HCT116 (cell line): ENCODE results near the gene CCDC9. TPM values are rescaled to one million over a fixed set of nuclear protein-coding genes. Genes with fewer than 3 reads are reported as not detected.

ENCODE experiments used
- ATAC-seq: fragments of 200-7000 bp; cut with Tn5 transposase; 2 replicates; pipeline ENCODE4 v1.9.1; 2020; ENCODE audit warnings: mild to moderate bottlenecking, moderate library complexity
- Bru-seq: library from RNA; stranded (reverse); fragments of 400-500 nt; gene quantifications from one replicate; lab custom pipeline; 2021; lab: Mats Ljungman, UMichigan
- BruChase-seq, 2 experiments: library from RNA; stranded (reverse); fragments of 400-500 nt; gene quantifications; one replicate each; lab custom pipeline; 2021; lab: Mats Ljungman, UMichigan
- BruUV-seq: library from RNA; stranded (reverse); fragments of 400-500 nt; replicated peaks from 2 replicates; lab custom pipeline; 2021; lab: Mats Ljungman, UMichigan
- CTCF ChIA-PET: fragments of 300-600 bp; sonication (Branson Sonifier 250); formaldehyde crosslinking; loops from one replicate; lab custom pipeline; 2021; ENCODE audit warnings: antibody characterized with exemption; lab: Charles Lee
- POLR2A ChIA-PET: fragments of 300-600, 350-600 bp; sonication (Branson Sonifier 250); formaldehyde crosslinking; loops from one replicate; lab custom pipeline; 2021; ENCODE audit warnings: antibody characterized with exemption; lab: Charles Lee
- RAD21 ChIA-PET, 2 experiments: fragments of 300-600 bp; sonication (Branson Sonifier 250); formaldehyde crosslinking; loops; one replicate each; lab custom pipeline; 2023; ENCODE audit warnings: low total read pairs in 2 of 2; ENCODE audit not compliant: uncharacterized antibody in 2 of 2, unreplicated experiment in 2 of 2, low non-redundant PET in 1 of 2; lab: Charles Lee
- DNase-seq: peaks from one replicate; pipeline ENCODE4 v3.0.0-alpha.2; 2010; ENCODE audit warnings: low read depth, low spot score
- H2AFZ ChIP-seq: fragments of 200-600 bp; shearing (Covaris generic), sonication (generic); 2 replicates; pipeline ENCODE4 v1.6.1; 2017; ENCODE audit warnings: low read depth, mixed run types, mixed read lengths, antibody characterized with exemption, low read length; ENCODE audit not compliant: poor library complexity, severe bottlenecking
- H3K27ac ChIP-seq: 2 replicates; pipeline ENCODE4 v1.5.1; 2012; ENCODE audit warnings: low read depth, low read length
- H3K27me3 ChIP-seq: fragments of 200-600 bp; sonication (generic); 2 replicates; pipeline ENCODE4 v1.6.1; 2016; ENCODE audit warnings: mixed run types, low read length, mixed read lengths; ENCODE audit not compliant: insufficient read depth
- H3K36me3 ChIP-seq, 2 experiments: fragments of 200-500 bp in 1 of 2; fragments of 200-600 bp in 1 of 2; sonication (Bioruptor generic) in 1 of 2; sonication (generic) in 1 of 2; 2 replicates each; pipeline versions ENCODE4 v1.5.1 to v1.6.1; 2014 to 2016; ENCODE audit warnings: low read length in 2 of 2, inconsistent platforms in 1 of 2, mixed read lengths in 1 of 2, mixed run types in 1 of 2; ENCODE audit not compliant: insufficient read depth in 2 of 2, control insufficient read depth in 1 of 2
- H3K4me1 ChIP-seq, 2 experiments: fragments of 200-600 bp in 1 of 2; sonication (generic) in 1 of 2; 2 replicates each; pipeline versions ENCODE4 v1.5.1 to v1.6.1; 2012 to 2017; ENCODE audit warnings: low read length in 2 of 2, inconsistent platforms in 1 of 2, mild to moderate bottlenecking in 1 of 2, mixed read lengths in 1 of 2, mixed run types in 1 of 2, moderate library complexity in 1 of 2; ENCODE audit not compliant: insufficient read depth in 2 of 2, control insufficient read depth in 1 of 2
- H3K4me2 ChIP-seq: fragments of 200-600 bp; sonication (generic); 2 replicates; pipeline ENCODE4 v1.6.1; 2017; ENCODE audit warnings: mixed run types, low read length, mixed read lengths
- H3K4me3 ChIP-seq, 2 experiments: fragments of 200-600 bp in 1 of 2; sonication (generic) in 1 of 2; replicated peaks in 1 of 2; 2 replicates each; pipeline ENCODE4 v1.5.1; 2011 to 2016; ENCODE audit warnings: low read length in 2 of 2, control low read depth in 1 of 2, low read depth in 1 of 2, mild to moderate bottlenecking in 1 of 2, mixed read lengths in 1 of 2, mixed run types in 1 of 2
- H3K79me2 ChIP-seq: fragments of 200-600 bp; sonication (generic); 2 replicates; pipeline ENCODE4 v1.6.1; 2017; ENCODE audit warnings: mild to moderate bottlenecking, mixed run types, low read length, moderate library complexity, mixed read lengths; ENCODE audit not compliant: insufficient read depth
- H3K9ac ChIP-seq: fragments of 200-600 bp; sonication (generic); 2 replicates; pipeline ENCODE4 v1.6.1; 2016; ENCODE audit warnings: low read length, mixed read lengths
- H3K9me2 ChIP-seq: fragments of 200-600 bp; sonication (generic), shearing (Covaris generic); 2 replicates; pipeline ENCODE4 v1.6.1; 2017; ENCODE audit warnings: mixed run types, mild to moderate bottlenecking, moderate library complexity; ENCODE audit not compliant: insufficient read depth
- H3K9me3 ChIP-seq, 2 experiments: fragments of 200-500 bp in 1 of 2; fragments of 200-600 bp in 1 of 2; sonication (Bioruptor generic) in 1 of 2; sonication (generic) in 1 of 2; 2 replicates each; pipeline ENCODE4 v1.6.1; 2014 to 2017; ENCODE audit warnings: low read length in 2 of 2, mixed read lengths in 2 of 2, inconsistent platforms in 1 of 2, low read depth in 1 of 2, mild to moderate bottlenecking in 1 of 2, mixed run types in 1 of 2, moderate library complexity in 1 of 2; ENCODE audit not compliant: control insufficient read depth in 1 of 2, insufficient read depth in 1 of 2
- H4K20me1 ChIP-seq: fragments of 200-600 bp; sonication (generic), shearing (Covaris generic); 2 replicates; pipeline ENCODE4 v1.6.1; 2017; ENCODE audit warnings: mixed run types, mild to moderate bottlenecking, moderate library complexity; ENCODE audit not compliant: insufficient read depth
- ATF3 ChIP-seq: IDR thresholded peaks from 2 replicates; pipeline ENCODE4 v1.6.1; 2012
- CBX3 ChIP-seq: IDR thresholded peaks from 2 replicates; pipeline ENCODE4 v1.6.1; 2012; ENCODE audit warnings: low read depth
- CEBPB ChIP-seq: IDR thresholded peaks from 2 replicates; pipeline ENCODE4 v1.6.1; 2012; ENCODE audit warnings: low read depth
- MAX ChIP-seq: IDR thresholded peaks from 2 replicates; pipeline ENCODE4 v1.6.1; 2012
- POLR2A ChIP-seq: IDR thresholded peaks from 2 replicates; pipeline ENCODE4 v1.7.0; 2011; ENCODE audit warnings: borderline replicate concordance; ENCODE audit not compliant: insufficient read depth, insufficient read length; ENCODE audit errors: extremely low read depth
- POLR2AphosphoS5 ChIP-seq: IDR thresholded peaks from 2 replicates; pipeline ENCODE4 v1.6.1; 2011; ENCODE audit warnings: mild to moderate bottlenecking, low read depth, low read length, moderate library complexity
- SP1 ChIP-seq: IDR thresholded peaks from 2 replicates; pipeline ENCODE4 v1.6.1; 2012; ENCODE audit warnings: low read depth
- YY1 ChIP-seq: IDR thresholded peaks from 2 replicates; pipeline ENCODE4 v1.6.1; 2011; ENCODE audit warnings: low read length, low read depth, moderate library complexity, mild to moderate bottlenecking; ENCODE audit not compliant: insufficient replicate concordance; ENCODE audit errors: extremely low read depth
- ZFX ChIP-seq: fragments of 450-650 bp; IDR thresholded peaks from 2 replicates; pipeline ENCODE4 v1.6.1; 2017
- intact Hi-C: fragments of 100-400 bp; cut with micrococcal nuclease; formaldehyde crosslinking; loops from 2 replicates; pipeline ENCODE4 v1.10.0; 2022
- long read RNA-seq: library from polyadenylated mRNA; unstranded; transcript quantifications from one replicate; pipeline ENCODE4 v2.0.0, GENCODE V29; 2021; ENCODE audit not compliant: unreplicated experiment
- polyA plus RNA-seq: library from polyadenylated mRNA; unstranded; fragments of >200 nt; gene quantifications from 2 replicates; pipeline ENCODE4 v1.2.1, GENCODE V29; 2012; ENCODE audit warnings: missing spikeins
- total RNA-seq: library from RNA; stranded (reverse); gene quantifications from one replicate; pipeline ENCODE4 v1.2.1, GENCODE V29; 2021; ENCODE audit not compliant: unreplicated experiment

Gene CCDC9
- total RNA-seq = 40.6 TPM
- polyA plus RNA-seq = 27.1 and 33.4 TPM in 2 replicates
- Bru-seq, nascent RNA = percentile 76 among the genes with signal in this experiment
- percentile 80 among the genes with signal in this experiment for BruChase-seq, experiment 1, labeled RNA remaining after a 6-hour chase
- BruChase-seq, experiment 2, labeled RNA remaining after a 2-hour chase = percentile 80 among the genes with signal in this experiment
- long read RNA-seq, transcript CCDC9-201 (12 exons, 2,093 nt) = major isoform, 21 of 37 reads
- long read RNA-seq, partial matches to known transcripts = 6 of 37 reads
- long read RNA-seq, other reads (novel, unspliced or antisense) = 9 of 37 reads

- ChIA-PET RAD21 (interaction anchor here (1.0 to 1.4 kb wide), 5 partner anchors 12 to 45 kb away, joined by 3 to 5 read pairs (median 4); no protein-coding TSS in a partner anchor), POLR2A (interaction anchor here (0.6 to 2.9 kb wide), 12 partner anchors 11 to 191 kb away, joined by 3 to 28 read pairs (median 4); partner anchors contain the start of genes INAFM1 and ZC3H4), CTCF (interaction anchor here (0.6 to 2.0 kb wide), 13 partner anchors 9 to 452 kb away, joined by 3 to 16 read pairs (median 4); partner anchors contain the start of gene TMEM160)
- peak within 1 kb of the TSS; percentile 77 to 90 for H3K4me3 ChIP-seq
- ATAC-seq = peak; percentile 65
- BruUV-seq = TSS peak; percentile 94
- H3K27ac ChIP-seq = peak within 1 kb of the TSS; percentile 92
- H4K20me1 ChIP-seq = no peaks in the 10 kb centered on the region
- H3K9me3 ChIP-seq = no peaks in the 10 kb centered on the region
- H3K9ac ChIP-seq = peak within 1 kb of the TSS; percentile 76
- peaks cover 14 to 26% of the 10 kb centered on the region in 2 experiments; a peak in 3 of 4 replicates for H3K36me3 ChIP-seq
- H3K79me2 ChIP-seq = peaks cover 27% of the 10 kb centered on the region
- peak within 1 kb of the TSS; percentile 98 for H3K4me2 ChIP-seq
- H3K4me1 ChIP-seq = peaks cover 27 to 37% of the 10 kb centered on the region in 2 experiments
- DNase-seq = peak; percentile 92
- TF ChIP-seq CBX3 (no peak), ATF3 (no peak), CEBPB (peak; percentile 69), YY1 (no peak), MAX (peak; percentile 94), POLR2A (peak; percentile 52), SP1 (peak; percentile 66), ZFX (0 out of 2 replicates have a peak, but pooled peaks have one; percentile 24), POLR2AphosphoS5 (peak; percentile 71)
- intact Hi-C loops = loop anchor here (5.0 kb wide), 1 partner anchor 219 kb away; no protein-coding TSS in a partner anchor
- no peaks in the 10 kb centered on the region for H3K27me3 ChIP-seq
- no peaks in the 10 kb centered on the region for H3K9me2 ChIP-seq
- no peak within 1 kb of the TSS for H2AFZ ChIP-seq
Observed at GRCh38 chr19:47255879-47256692, at the start of gene CCDC9. Gene CCDC9 (plus strand): TSS chr19:47256525. CDS start chr19:47258401, 1,876 bp downstream.
